Measurements from ENCODE around the gene ATG7.
"Not testable (repeated sequence)": the region's sequence is repeated elsewhere in the genome, so short reads cannot be mapped to it uniquely, and the experiment has no call there.

The ATG7 gene

GRCh38 chr3:11514191-11514821 lies 242.1 kb downstream of the ATG7 start:
- Histone ChIP-seq H3K9ac (ENCODE audit: low read length) (no peak overlapping the region), H3K4me1 (ENCODE audit: insufficient read depth, low read length) (peaks cover 29% of the 10 kb centered on the region), H3K36me3 (ENCODE audit: insufficient read depth, low read length) (no peaks in the 10 kb centered on the region), H3K27me3 (ENCODE audit: control insufficient read depth in 1 of 2, insufficient read depth in 2 of 2, low read length in 2 of 2) (no peaks in the 10 kb centered on the region), H3K9me3 (ENCODE audit: low read length) (no peaks in the 10 kb centered on the region), H3K27ac (ENCODE audit: low read depth, low read length) (no peak overlapping the region), H3K4me3 (ENCODE audit: low read depth in 1 of 2, low read length in 2 of 2) (no peak overlapping the region)

GRCh38 chr3:11517601-11518000 lies 245.4 kb downstream of the ATG7 start:
- Histone ChIP-seq H3K4me3 (ENCODE audit: low read depth in 1 of 2, low read length in 2 of 2) (no peak overlapping the region), H3K9me3 (ENCODE audit: low read length) (no peaks in the 10 kb centered on the region), H3K27ac (ENCODE audit: low read depth, low read length) (no peak overlapping the region), H3K36me3 (ENCODE audit: insufficient read depth, low read length) (no peaks in the 10 kb centered on the region), H3K27me3 (ENCODE audit: control insufficient read depth in 1 of 2, insufficient read depth in 2 of 2, low read length in 2 of 2) (no peaks in the 10 kb centered on the region), H3K4me1 (ENCODE audit: insufficient read depth, low read length) (peaks cover 15% of the 10 kb centered on the region), H3K9ac (ENCODE audit: low read length) (no peak overlapping the region)

GRCh38 chr3:11521167-11521566 lies 249.0 kb downstream of the ATG7 start:
- no peaks in the 10 kb centered on the region for H3K9me3 ChIP-seq (ENCODE audit: low read length)

GRCh38 chr3:11522398-11522715 lies 250.2 kb downstream of the ATG7 start:
- H3K4me3 ChIP-seq (ENCODE audit: low read depth in 1 of 2, low read length in 2 of 2), result no peak overlapping the region
- no peak overlapping the region for H3K27ac ChIP-seq (ENCODE audit: low read depth, low read length)
- H3K4me1 ChIP-seq (ENCODE audit: insufficient read depth, low read length), result peaks cover 17% of the 10 kb centered on the region
- H3K9me3 ChIP-seq (ENCODE audit: low read length), result no peaks in the 10 kb centered on the region
- H3K36me3 ChIP-seq (ENCODE audit: insufficient read depth, low read length), result no peaks in the 10 kb centered on the region
- no peak overlapping the region for H3K9ac ChIP-seq (ENCODE audit: low read length)
- H3K27me3 ChIP-seq (ENCODE audit: control insufficient read depth in 1 of 2, insufficient read depth in 2 of 2, low read length in 2 of 2), result no peaks in the 10 kb centered on the region

More at GRCh38 chr3:11521167-11521566, 249.0 kb downstream of the ATG7 start:
- no peak overlapping the region for H3K9ac ChIP-seq (ENCODE audit: low read length)
- H3K36me3 ChIP-seq (ENCODE audit: insufficient read depth, low read length), result no peaks in the 10 kb centered on the region
- H3K4me1 ChIP-seq (ENCODE audit: insufficient read depth, low read length), result peaks cover 17% of the 10 kb centered on the region
- no peaks in the 10 kb centered on the region for H3K27me3 ChIP-seq (ENCODE audit: control insufficient read depth in 1 of 2, insufficient read depth in 2 of 2, low read length in 2 of 2)
- no peak overlapping the region for H3K4me3 ChIP-seq (ENCODE audit: low read depth in 1 of 2, low read length in 2 of 2)
- H3K27ac ChIP-seq (ENCODE audit: low read depth, low read length), result no peak overlapping the region

GRCh38 chr3:11522953-11523571 lies 250.9 kb downstream of the ATG7 start:
- Histone ChIP-seq H3K9ac (ENCODE audit: low read length) (no peak overlapping the region), H3K4me3 (ENCODE audit: low read depth in 1 of 2, low read length in 2 of 2) (peak overlapping the region in 1 of 2 donors; percentile 35), H3K4me1 (ENCODE audit: insufficient read depth, low read length) (peaks cover 17% of the 10 kb centered on the region), H3K27ac (ENCODE audit: low read depth, low read length) (peak overlapping the region; percentile 32), H3K9me3 (ENCODE audit: low read length) (no peaks in the 10 kb centered on the region), H3K27me3 (ENCODE audit: control insufficient read depth in 1 of 2, insufficient read depth in 2 of 2, low read length in 2 of 2) (no peaks in the 10 kb centered on the region), H3K36me3 (ENCODE audit: insufficient read depth, low read length) (no peaks in the 10 kb centered on the region)

- H3K9ac ChIP-seq (ENCODE audit: low read length), result no peak overlapping the region
- no peaks in the 10 kb centered on the region for H3K27me3 ChIP-seq (ENCODE audit: control insufficient read depth in 1 of 2, insufficient read depth in 2 of 2, low read length in 2 of 2)
- no peaks in the 10 kb centered on the region for H3K9me3 ChIP-seq (ENCODE audit: low read length)
- peaks cover 17% of the 10 kb centered on the region for H3K4me1 ChIP-seq (ENCODE audit: insufficient read depth, low read length)
- peak overlapping the region; percentile 32 for H3K27ac ChIP-seq (ENCODE audit: low read depth, low read length)
- peak overlapping the region in 1 of 2 donors; percentile 35 for H3K4me3 ChIP-seq (ENCODE audit: low read depth in 1 of 2, low read length in 2 of 2)
- H3K36me3 ChIP-seq (ENCODE audit: insufficient read depth, low read length), result no peaks in the 10 kb centered on the region
These were observed 251.4 kb downstream of the ATG7 start for GRCh38 chr3:11523572-11524101.

- peaks cover 29% of the 10 kb centered on the region for H3K4me1 ChIP-seq (ENCODE audit: insufficient read depth, low read length)
- H3K27me3 ChIP-seq (ENCODE audit: control insufficient read depth in 1 of 2, insufficient read depth in 2 of 2, low read length in 2 of 2); H3K9me3 ChIP-seq (ENCODE audit: low read length); H3K4me3 ChIP-seq (ENCODE audit: low read depth in 1 of 2, low read length in 2 of 2); H3K9ac ChIP-seq (ENCODE audit: low read length); H3K36me3 ChIP-seq (ENCODE audit: insufficient read depth, low read length); H3K27ac ChIP-seq (ENCODE audit: low read depth, low read length): not testable (repeated sequence)
These were observed 253.9 kb downstream of the ATG7 start for GRCh38 chr3:11526121-11526520.

- Histone ChIP-seq H3K36me3 (ENCODE audit: insufficient read depth, low read length) (no peaks in the 10 kb centered on the region), H3K4me3 (ENCODE audit: low read depth in 1 of 2, low read length in 2 of 2) (no peak overlapping the region), H3K27ac (ENCODE audit: low read depth, low read length) (no peak overlapping the region), H3K27me3 (ENCODE audit: control insufficient read depth in 1 of 2, insufficient read depth in 2 of 2, low read length in 2 of 2) (no peaks in the 10 kb centered on the region), H3K9me3 (ENCODE audit: low read length) (no peaks in the 10 kb centered on the region), H3K4me1 (ENCODE audit: insufficient read depth, low read length) (peaks cover 12% of the 10 kb centered on the region), H3K9ac (ENCODE audit: low read length) (no peak overlapping the region)
These were observed 257.1 kb downstream of the ATG7 start for GRCh38 chr3:11529281-11529680.

- H3K4me3 ChIP-seq (ENCODE audit: low read depth in 1 of 2, low read length in 2 of 2), result no peak overlapping the region
- H3K9ac ChIP-seq (ENCODE audit: low read length), result peak overlapping the region; percentile 37
- no peaks in the 10 kb centered on the region for H3K27me3 ChIP-seq (ENCODE audit: control insufficient read depth in 1 of 2, insufficient read depth in 2 of 2, low read length in 2 of 2)
- H3K4me1 ChIP-seq (ENCODE audit: insufficient read depth, low read length), result peaks cover 12% of the 10 kb centered on the region
- H3K27ac ChIP-seq (ENCODE audit: low read depth, low read length), result peak overlapping the region; percentile 77
- H3K9me3 ChIP-seq (ENCODE audit: low read length), result no peaks in the 10 kb centered on the region
- H3K36me3 ChIP-seq (ENCODE audit: insufficient read depth, low read length), result no peaks in the 10 kb centered on the region
These were observed 258.0 kb downstream of the ATG7 start for GRCh38 chr3:11530153-11530721.

GRCh38 chr3:11532931-11533391 lies 260.8 kb downstream of the ATG7 start:
- Histone ChIP-seq H3K9me3 (ENCODE audit: low read length) (no peaks in the 10 kb centered on the region), H3K36me3 (ENCODE audit: insufficient read depth, low read length) (no peaks in the 10 kb centered on the region), H3K9ac (ENCODE audit: low read length) (no peak overlapping the region), H3K4me3 (ENCODE audit: low read depth in 1 of 2, low read length in 2 of 2) (no peak overlapping the region), H3K27me3 (ENCODE audit: control insufficient read depth in 1 of 2, insufficient read depth in 2 of 2, low read length in 2 of 2) (no peaks in the 10 kb centered on the region), H3K27ac (ENCODE audit: low read depth, low read length) (no peak overlapping the region), H3K4me1 (ENCODE audit: insufficient read depth, low read length) (peaks cover 12% of the 10 kb centered on the region)

GRCh38 chr3:11534011-11534792 lies 262.0 kb downstream of the ATG7 start:
- no peak overlapping the region for H3K27ac ChIP-seq (ENCODE audit: low read depth, low read length)

More at GRCh38 chr3:11534011-11534792, 262.0 kb downstream of the ATG7 start:
- no peaks in the 10 kb centered on the region for H3K9me3 ChIP-seq (ENCODE audit: low read length)
- no peak overlapping the region for H3K9ac ChIP-seq (ENCODE audit: low read length)
- peaks cover 12% of the 10 kb centered on the region for H3K4me1 ChIP-seq (ENCODE audit: insufficient read depth, low read length)
- H3K27me3 ChIP-seq (ENCODE audit: control insufficient read depth in 1 of 2, insufficient read depth in 2 of 2, low read length in 2 of 2), result no peaks in the 10 kb centered on the region
- H3K4me3 ChIP-seq (ENCODE audit: low read depth in 1 of 2, low read length in 2 of 2), result no peak overlapping the region
- H3K36me3 ChIP-seq (ENCODE audit: insufficient read depth, low read length), result no peaks in the 10 kb centered on the region
